HEK293T (cell line): Measurements from ENCODE around the gene TXNL4A.

Experiments used
- CTCF ChIA-PET: fragments of 350-600 bp; formaldehyde crosslinking; extraction: SDS; loops from one replicate; lab custom pipeline; 2021; ENCODE audit warnings: antibody characterized with exemption, inconsistent platforms; lab: Yijun Ruan, JAX
- POLR2A ChIA-PET: fragments of 350-600 bp; formaldehyde crosslinking; extraction: SDS; loops from one replicate; lab custom pipeline; 2020; ENCODE audit warnings: antibody characterized with exemption, inconsistent platforms; lab: Yijun Ruan, JAX
- DNase-seq: peaks from one replicate; pipeline ENCODE4 v3.0.0; 2012; ENCODE audit warnings: mixed read lengths; ENCODE audit errors: extremely low spot score
- ARNT ChIP-seq: fragments of 450-650 bp; IDR thresholded peaks from 2 replicates; pipeline ENCODE4 v1.6.1; 2017; ENCODE audit warnings: mild to moderate bottlenecking
- BHLHE40 ChIP-seq: fragments of 450-650 bp; IDR thresholded peaks from 2 replicates; pipeline ENCODE4 v1.6.1; 2016; ENCODE audit warnings: mild to moderate bottlenecking, moderate library complexity, borderline replicate concordance
- CTBP1 ChIP-seq: fragments of 450-650 bp; IDR thresholded peaks from 2 replicates; pipeline ENCODE4 v1.6.1; 2016; ENCODE audit warnings: borderline replicate concordance
- ELF4 ChIP-seq: fragments of 450-650 bp; IDR thresholded peaks from 2 replicates; pipeline ENCODE4 v1.6.1; 2017; ENCODE audit warnings: antibody characterized with exemption
- FOXA1 ChIP-seq: fragments of 450-650 bp; IDR thresholded peaks from 2 replicates; pipeline ENCODE4 v1.6.1; 2016; ENCODE audit warnings: mild to moderate bottlenecking
- FOXK2 ChIP-seq: fragments of 450-650 bp; IDR thresholded peaks from 2 replicates; pipeline ENCODE4 v1.6.1; 2016; ENCODE audit warnings: mild to moderate bottlenecking
- FOXM1 ChIP-seq: fragments of 450-650 bp; IDR thresholded peaks from 2 replicates; pipeline ENCODE4 v1.6.1; 2017; ENCODE audit warnings: mild to moderate bottlenecking, borderline replicate concordance
- HDGF ChIP-seq: fragments of 450-650 bp; IDR thresholded peaks from 2 replicates; pipeline ENCODE4 v1.6.1; 2017; ENCODE audit warnings: antibody characterized with exemption, borderline replicate concordance
- L3MBTL2 ChIP-seq: fragments of 450-650 bp; conservative IDR thresholded peaks from 2 replicates; pipeline ENCODE4 v1.6.1; 2016; ENCODE audit warnings: mild to moderate bottlenecking
- LEF1 ChIP-seq: fragments of 450-650 bp; IDR thresholded peaks from 2 replicates; pipeline ENCODE4 v1.6.1; 2017; ENCODE audit warnings: mild to moderate bottlenecking, borderline replicate concordance
- NFRKB ChIP-seq: fragments of 450-650 bp; IDR thresholded peaks from 2 replicates; pipeline ENCODE4 v1.6.1; 2016; ENCODE audit warnings: mild to moderate bottlenecking, moderate library complexity
- PKNOX1 ChIP-seq: fragments of 450-650 bp; IDR thresholded peaks from 2 replicates; pipeline ENCODE4 v1.6.1; 2016
- SP1 ChIP-seq: fragments of 450-650 bp; IDR thresholded peaks from 2 replicates; pipeline ENCODE4 v1.6.1; 2017
- SUZ12 ChIP-seq: fragments of 450-650 bp; IDR thresholded peaks from 2 replicates; pipeline ENCODE4 v1.6.1; 2016; ENCODE audit warnings: mild to moderate bottlenecking
- TARDBP ChIP-seq: fragments of 450-650 bp; IDR thresholded peaks from 2 replicates; pipeline ENCODE4 v1.6.1; 2016
- ZNF384 ChIP-seq: fragments of 450-650 bp; IDR thresholded peaks from 2 replicates; pipeline ENCODE4 v1.6.1; 2016

Gene TXNL4A

GRCh38 chr18:79955302-79956075 lies 32.9 kb downstream of the TXNL4A start:
- CTCF ChIA-PET, result no interaction called here
- POLR2A ChIA-PET, result no interaction called here
- TF ChIP-seq TARDBP, result no peak
- TF ChIP-seq BHLHE40, result no peak
- no peak for TF ChIP-seq PKNOX1
- no peak for DNase-seq

- DNase-seq, result no peak
- ChIA-PET POLR2A (no interaction called here), CTCF (no interaction called here)
- TF ChIP-seq LEF1 (no peak), L3MBTL2 (no peak), FOXK2 (no peak), TARDBP (no peak), PKNOX1 (no peak), SP1 (no peak), FOXM1 (no peak)
Measured at GRCh38 chr18:79954791-79955190, 33.6 kb downstream of the TXNL4A start.

GRCh38 chr18:79953971-79954651 lies 34.3 kb downstream of the TXNL4A start:
- CTCF ChIA-PET, result no interaction called here
- no peak for DNase-seq
- POLR2A ChIA-PET, result no interaction called here
- TF ChIP-seq NFRKB (no peak), SP1 (no peak), L3MBTL2 (no peak), TARDBP (no peak), FOXK2 (no peak), ELF4 (no peak), SUZ12 (no peak), FOXA1 (no peak), HDGF (no peak), PKNOX1 (no peak), BHLHE40 (no peak)

- CTCF ChIA-PET, result no interaction called here
- POLR2A ChIA-PET, result interaction anchor here (0.9 kb wide), 1 partner anchor 80 kb away, joined by 3 read pairs; no protein-coding TSS in a partner anchor
- no peak for DNase-seq
- no peak for TF ChIP-seq PKNOX1
- TF ChIP-seq CTBP1, result no peak
- TF ChIP-seq SP1, result no peak
- TF ChIP-seq ZNF384, result no peak
- no peak for TF ChIP-seq ARNT
- TF ChIP-seq HDGF, result no peak
- TF ChIP-seq FOXK2, result no peak
- TF ChIP-seq SUZ12, result no peak
- no peak for TF ChIP-seq ELF4
- TF ChIP-seq FOXM1, result no peak
- TF ChIP-seq LEF1, result no peak
- TF ChIP-seq L3MBTL2, result no peak
- TF ChIP-seq TARDBP, result no peak
Measured at GRCh38 chr18:79952996-79953559, 35.3 kb downstream of the TXNL4A start.

GRCh38 chr18:79952456-79952995 lies 35.8 kb downstream of the TXNL4A start:
- POLR2A ChIA-PET, result interaction anchor here (0.9 to 1.7 kb wide), 2 partner anchors 13 to 81 kb away, joined by 3 to 6 read pairs; partner anchors contain the start of gene HSBP1L1
- TF ChIP-seq SP1 (no peak), PKNOX1 (no peak), SUZ12 (no peak), TARDBP (no peak), FOXM1 (no peak), CTBP1 (no peak), L3MBTL2 (no peak), FOXK2 (no peak), ELF4 (no peak), NFRKB (no peak), ZNF384 (no peak), FOXA1 (no peak), LEF1 (no peak)
- DNase-seq, result no peak
- CTCF ChIA-PET, result no interaction called here
